ENCODE measurements around the gene SLC44A3. TPM values are rescaled to one million over a fixed set of nuclear protein-coding genes. Genes with fewer than 3 reads are reported as not detected.

Gene SLC44A3
- total and polyA plus RNA-seq, 2 of the 8 experiments (the other 6 are each of a cell fraction or from before 2014, with no cell fraction given), result 4.2 to 5.0 TPM

DNA sequence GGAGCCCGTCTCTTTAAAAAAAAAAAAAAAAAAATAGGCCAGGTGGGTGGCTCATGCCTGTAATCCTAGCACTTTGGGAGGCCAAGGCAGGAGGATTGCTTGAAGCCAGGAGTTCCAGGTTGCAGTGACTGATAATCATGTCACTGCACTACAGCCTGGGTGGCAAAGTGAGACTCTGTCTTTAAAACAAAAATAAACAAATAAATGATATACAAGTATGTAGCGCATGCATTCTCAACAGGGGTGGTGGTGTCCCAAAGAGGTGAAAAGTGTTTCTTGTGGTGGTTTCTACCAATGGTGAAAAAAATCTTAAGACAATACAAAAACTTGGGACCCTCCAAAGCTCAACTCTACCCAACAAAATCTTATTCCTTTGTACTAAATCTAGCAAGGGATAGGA is 88.8 kb downstream of the SLC44A3 start (continued):
- TF ChIP-seq RAD21 (IDR thresholded peaks at IDR 0.05 in 1 of 2, conservative IDR thresholded peaks at IDR 0.05 in 1 of 2; ENCODE audit: low read depth in 2 of 2, low read length in 2 of 2), result no peak

Data from H1 (cell line).